DOHH2 (cell line): Measurements from ENCODE around the gene OLFM2.
"Not testable (repeated sequence)": the region's sequence is repeated elsewhere in the genome, so short reads cannot be mapped to it uniquely, and the experiment has no call there.

Source experiments
- CTCF ChIP-seq: fragments of 200-600 bp; sonication (generic); IDR thresholded peaks from one replicate; pipeline ENCODE4 v1.5.1; 2014; ENCODE audit warnings: antibody characterized with exemption, mild to moderate bottlenecking, low read depth, low read length; ENCODE audit not compliant: poor library complexity, severe bottlenecking
- EZH2phosphoT487 ChIP-seq: fragments of 200-600 bp; sonication (generic); IDR thresholded peaks from 2 replicates; pipeline ENCODE4 v1.6.1; 2017; ENCODE audit warnings: borderline replicate concordance, mild to moderate bottlenecking, antibody characterized with exemption, low read length, moderate library complexity, mixed read lengths

- not testable (repeated sequence) for TF ChIP-seq CTCF, EZH2phosphoT487
Observed at GRCh38 chr19:9820034-9820433, 116.3 kb downstream of the OLFM2 start.
